GM21717 (cell line): ENCODE measurements around the gene GSE1.

ENCODE experiments used
- ATAC-seq: cut with Tn5 transposase; IDR thresholded peaks from one replicate; pipeline ENCODE4 v1.9.1; 2021; ENCODE audit warnings: mild to moderate bottlenecking, moderate library complexity; ENCODE audit not compliant: unreplicated experiment

Gene GSE1

GRCh38 chr16:85695196-85696128 lies 82.3 kb downstream of the GSE1 start:
- no peak for ATAC-seq

- no peak for ATAC-seq
These were observed 83.7 kb downstream of the GSE1 start for GRCh38 chr16:85696781-85697180.

- ATAC-seq, result no peak
These were observed 84.3 kb downstream of the GSE1 start for GRCh38 chr16:85697431-85697830.

GRCh38 chr16:85698459-85698891 lies 85.4 kb downstream of the GSE1 start:
- no peak for ATAC-seq

- ATAC-seq, result no peak
These were observed 85.9 kb downstream of the GSE1 start for GRCh38 chr16:85698935-85699558.

- ATAC-seq, result no peak
These were observed 86.5 kb downstream of the GSE1 start for GRCh38 chr16:85699628-85700027.

GRCh38 chr16:85704011-85704410 lies 90.9 kb downstream of the GSE1 start:
- no peak for ATAC-seq

GRCh38 chr16:85704900-85705846 lies 92.1 kb downstream of the GSE1 start:
- no peak for ATAC-seq

- ATAC-seq, result no peak
These were observed 93.4 kb downstream of the GSE1 start for GRCh38 chr16:85706449-85707034.

- ATAC-seq, result no peak
These were observed 94.5 kb downstream of the GSE1 start for GRCh38 chr16:85707528-85708095.

GRCh38 chr16:85708338-85708737 lies 95.2 kb downstream of the GSE1 start:
- no peak for ATAC-seq

GRCh38 chr16:85709766-85710585 lies 96.9 kb downstream of the GSE1 start:
- no peak for ATAC-seq

- ATAC-seq, result no peak
These were observed 97.6 kb downstream of the GSE1 start for GRCh38 chr16:85710732-85711131.

- no peak for ATAC-seq
These were observed 99.0 kb downstream of the GSE1 start for GRCh38 chr16:85711982-85712587.

GRCh38 chr16:85712801-85713200 lies 99.7 kb downstream of the GSE1 start:
- no peak for ATAC-seq

GRCh38 chr16:85715169-85716021 lies 102.3 kb downstream of the GSE1 start:
- ATAC-seq, result no peak

- no peak for ATAC-seq
These were observed 103.0 kb downstream of the GSE1 start for GRCh38 chr16:85716022-85716679.

- ATAC-seq, result no peak
These were observed 103.5 kb downstream of the GSE1 start for GRCh38 chr16:85716680-85717038.
